Common myeloid progenitor, CD34-positive (primary cell): ENCODE data around the gene ROBO1.

Experiments
- CTCF ChIA-PET: fragments of 350-600 bp; sonication (Branson Sonifier 250); formaldehyde crosslinking; loops from one replicate; lab custom pipeline; 2021; ENCODE audit warnings: antibody characterized with exemption; lab: Charles Lee
- POLR2A ChIA-PET: fragments of 350-600 bp; sonication (Branson Sonifier 250); formaldehyde crosslinking; loops from one replicate; lab custom pipeline; 2021; ENCODE audit warnings: antibody characterized with exemption; lab: Charles Lee
- DNase-seq, 3 donors: peaks; one replicate each; pipeline versions ENCODE4 v3.0.0 to v3.0.0-alpha.2; 2013
- H3K27ac ChIP-seq, 2 experiments: 1 replicate in 1 of 2; 2 replicates in 1 of 2; pipeline ENCODE4 v1.7.0; 2013; ENCODE audit warnings: inconsistent platforms in 2 of 2, low read length in 2 of 2, mild to moderate bottlenecking in 2 of 2, low read depth in 1 of 2, moderate library complexity in 1 of 2; ENCODE audit not compliant: severe bottlenecking in 2 of 2, insufficient read depth in 1 of 2, poor library complexity in 1 of 2
- H3K27me3 ChIP-seq, 5 experiments: replicated peaks in 2 of 5; 1 replicate in 3 of 5; 2 replicates in 2 of 5; pipeline versions ENCODE4 v1.6.1 to v1.7.0; 2013; ENCODE audit warnings: low read length in 4 of 5, mild to moderate bottlenecking in 2 of 5, moderate library complexity in 2 of 5, inconsistent platforms in 1 of 5; ENCODE audit not compliant: insufficient read depth in 5 of 5, control insufficient read depth in 4 of 5
- H3K36me3 ChIP-seq, 4 experiments: 1 replicate in 2 of 4; 2 replicates in 2 of 4; pipeline versions ENCODE4 v1.6.1 to v1.7.0; 2013; ENCODE audit warnings: low read length in 3 of 4, control low read depth in 1 of 4, mild to moderate bottlenecking in 1 of 4; ENCODE audit not compliant: control insufficient read depth in 4 of 4, insufficient read depth in 4 of 4
- H3K4me1 ChIP-seq, 4 experiments: 1 replicate in 3 of 4; 2 replicates in 1 of 4; pipeline versions ENCODE4 v1.6.1 to v1.7.1; 2013; ENCODE audit warnings: low read length in 3 of 4, mild to moderate bottlenecking in 3 of 4, control low read depth in 1 of 4, inconsistent platforms in 1 of 4, moderate library complexity in 1 of 4; ENCODE audit not compliant: control insufficient read depth in 4 of 4, insufficient read depth in 4 of 4; ENCODE audit errors: control extremely low read depth in 1 of 4
- H3K4me3 ChIP-seq, 7 experiments: 1 replicate in 4 of 7; 2 replicates in 3 of 7; pipeline versions ENCODE4 v1.5.1 to v1.7.0; 2013; ENCODE audit warnings: mild to moderate bottlenecking in 7 of 7, low read length in 6 of 7, moderate library complexity in 6 of 7, inconsistent platforms in 2 of 7, low read depth in 2 of 7, control low read depth in 1 of 7; ENCODE audit not compliant: insufficient read depth in 4 of 7, control insufficient read depth in 1 of 7; ENCODE audit errors: extremely low read depth in 1 of 7
- H3K9me3 ChIP-seq, 5 experiments: 1 replicate in 4 of 5; 2 replicates in 1 of 5; pipeline versions ENCODE4 v1.6.1 to v1.7.1; 2013; ENCODE audit warnings: low read length in 4 of 5, mild to moderate bottlenecking in 2 of 5, inconsistent platforms in 1 of 5, low read depth in 1 of 5, moderate library complexity in 1 of 5; ENCODE audit not compliant: control insufficient read depth in 4 of 5, insufficient read depth in 2 of 5; ENCODE audit errors: control extremely low read depth in 1 of 5
- WGBS: methylation state at CpG from one replicate; pipeline ENCODE4 v1.1.5; 2013; ENCODE audit not compliant: insufficient coverage; 5-methylcytosine and 5-hydroxymethylcytosine counted together

ROBO1 gene

DNA sequence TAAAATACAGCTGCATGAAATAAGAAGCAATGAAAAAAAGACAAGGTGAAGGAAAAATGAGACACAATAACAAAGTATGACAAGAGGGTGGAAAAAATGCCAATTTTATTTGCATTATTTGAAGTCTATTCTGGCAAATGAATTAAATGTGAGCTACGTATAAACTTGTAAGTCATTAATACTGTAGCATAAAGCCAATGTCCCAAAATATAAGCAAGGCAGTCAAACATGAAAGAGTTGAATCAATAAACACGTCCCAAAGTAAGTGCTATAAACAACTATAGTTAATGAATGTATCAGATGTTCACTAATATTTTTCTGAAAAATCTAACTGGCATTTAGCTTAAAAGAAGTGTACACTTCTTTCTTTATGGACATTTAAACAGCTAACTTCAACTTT, 481.9 kb downstream of the ROBO1 start:
- Histone ChIP-seq H3K27ac (no peak overlapping the region), H3K36me3 (no peaks in the 10 kb centered on the region), H3K27me3 (no peaks in the 10 kb centered on the region), H3K4me3 (no peak overlapping the region), H3K9me3 (no peaks in the 10 kb centered on the region), H3K4me1 (no peaks in the 10 kb centered on the region)
- ChIA-PET POLR2A (no interaction called here), CTCF (no interaction called here)
- WGBS = no CpG with 5 or more reads among the region's 2 CpGs
- DNase-seq = no peak

DNA sequence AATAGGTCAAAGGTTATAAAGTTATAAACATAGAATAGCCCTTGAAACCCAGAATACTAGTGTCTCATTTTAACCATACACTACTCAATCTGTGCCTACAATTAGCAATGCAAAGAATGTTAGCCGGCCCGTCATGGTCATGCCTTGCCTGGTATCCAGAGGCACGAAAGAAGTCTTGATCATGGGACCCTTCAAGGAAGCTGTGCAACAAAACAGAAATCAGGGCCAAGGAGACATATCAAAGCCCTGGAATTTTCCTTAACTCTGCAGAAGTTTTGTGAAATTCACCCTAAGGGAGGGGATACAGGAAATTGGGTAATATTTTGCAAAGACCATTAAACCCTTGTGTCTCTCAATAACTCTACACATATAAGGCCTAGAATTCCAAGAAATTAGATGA, 482.4 kb downstream of the ROBO1 start:
- DNase-seq = no peak
- WGBS = 97% methylated on average over 3 of the region's 3 CpGs
- ChIA-PET CTCF (no interaction called here), POLR2A (no interaction called here)
- Histone ChIP-seq H3K36me3 (no peaks in the 10 kb centered on the region), H3K9me3 (no peaks in the 10 kb centered on the region), H3K4me1 (no peaks in the 10 kb centered on the region), H3K27ac (no peak overlapping the region), H3K27me3 (no peaks in the 10 kb centered on the region), H3K4me3 (no peak overlapping the region)

DNA sequence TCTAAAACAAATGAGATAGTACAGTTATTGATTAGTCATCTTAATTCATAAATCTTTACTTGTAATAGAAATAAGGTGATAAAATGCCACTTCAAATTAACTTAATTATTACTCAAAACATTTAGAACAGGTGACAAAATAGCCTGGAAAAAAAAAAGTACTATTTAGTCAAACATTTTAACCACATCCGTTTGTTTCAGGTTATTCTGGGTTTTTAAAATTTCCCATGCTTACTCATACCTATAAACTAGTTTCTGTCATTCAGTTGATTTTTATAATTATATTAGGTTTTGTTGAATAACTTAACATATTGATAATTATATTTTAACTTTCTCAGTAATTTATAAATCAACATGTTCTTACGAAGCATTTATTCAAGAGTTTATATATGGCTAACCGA, 483.0 kb downstream of the ROBO1 start:
- DNase-seq = no peak
- Histone ChIP-seq H3K9me3 (no peaks in the 10 kb centered on the region), H3K27me3 (no peaks in the 10 kb centered on the region), H3K27ac (no peak overlapping the region), H3K36me3 (no peaks in the 10 kb centered on the region), H3K4me3 (no peak overlapping the region), H3K4me1 (no peaks in the 10 kb centered on the region)
- POLR2A ChIA-PET = no interaction called here
- CTCF ChIA-PET = no interaction called here
- no CpG with 5 or more reads among the region's 3 CpGs for WGBS

DNA sequence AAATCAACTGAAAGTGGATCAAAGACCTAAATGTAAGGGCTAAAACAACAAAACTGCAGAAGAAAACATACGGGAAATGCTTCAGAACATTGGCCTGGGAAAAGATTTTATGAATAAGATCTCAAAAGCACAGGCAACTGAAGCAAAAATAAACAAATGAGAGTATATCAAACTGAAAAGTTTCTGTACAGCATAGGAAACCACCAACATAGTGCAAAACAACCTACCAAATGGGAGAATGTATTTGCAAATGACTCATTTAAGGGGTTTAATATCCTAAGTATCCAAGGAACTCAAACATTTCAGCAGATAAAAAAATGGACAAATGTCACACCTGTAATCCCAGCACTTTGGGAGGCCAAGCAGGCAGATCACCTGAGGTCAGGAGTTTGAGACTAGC, 489.1 kb downstream of the ROBO1 start:
- Histone ChIP-seq H3K9me3 (no peaks in the 10 kb centered on the region), H3K27me3 (no peaks in the 10 kb centered on the region), H3K27ac (no peak overlapping the region), H3K4me1 (no peaks in the 10 kb centered on the region), H3K36me3 (no peaks in the 10 kb centered on the region), H3K4me3 (no peak overlapping the region)
- 88% methylated on average over 1 of the region's 1 CpG for WGBS
- POLR2A ChIA-PET = no interaction called here
- DNase-seq = no peak
- CTCF ChIA-PET = no interaction called here

DNA sequence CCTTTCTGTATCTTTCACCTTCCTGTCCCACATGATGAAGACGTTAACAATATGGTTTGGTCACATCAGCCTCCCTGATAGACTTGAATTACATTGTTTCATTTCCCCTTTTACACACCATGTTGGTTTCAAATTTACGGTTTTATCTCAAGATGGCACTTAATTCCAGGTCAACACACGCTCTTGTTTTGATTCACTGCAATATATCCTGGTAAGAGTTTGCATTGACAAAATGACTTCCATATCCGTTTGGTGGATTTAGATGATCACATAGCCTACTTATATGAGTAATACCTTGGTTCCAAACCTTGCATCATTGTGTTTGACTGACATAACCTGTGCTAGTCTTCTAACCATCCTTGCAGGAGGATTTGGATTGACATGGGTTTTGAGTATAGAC, 499.4 kb downstream of the ROBO1 start:
- Histone ChIP-seq H3K9me3 (no peaks in the 10 kb centered on the region), H3K36me3 (no peaks in the 10 kb centered on the region), H3K27ac (no peak overlapping the region), H3K4me3 (no peak overlapping the region), H3K4me1 (no peaks in the 10 kb centered on the region), H3K27me3 (no peaks in the 10 kb centered on the region)
- CTCF ChIA-PET = no interaction called here
- 83% methylated on average over 3 of the region's 4 CpGs for WGBS
- no peak for DNase-seq
- POLR2A ChIA-PET = no interaction called here

DNA sequence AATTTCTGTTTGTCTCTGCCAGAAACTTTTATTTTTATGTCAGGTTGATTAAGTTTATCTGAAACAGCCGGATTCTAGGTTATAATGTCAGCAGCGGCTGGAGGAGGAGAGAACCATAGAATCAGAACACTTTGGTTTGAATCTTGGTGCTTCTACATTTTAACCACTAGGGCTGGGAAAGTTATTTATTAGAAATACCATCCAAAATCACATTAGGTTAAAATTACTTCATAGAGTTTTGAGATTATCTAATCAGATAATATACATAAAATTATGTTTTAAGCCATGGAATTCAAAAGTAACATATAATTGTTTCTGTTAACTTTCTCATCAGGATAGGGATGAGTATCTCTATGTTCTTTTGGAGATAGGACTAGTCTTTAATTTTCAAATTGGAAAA, 502.9 kb downstream of the ROBO1 start:
- Histone ChIP-seq H3K27ac (no peak overlapping the region), H3K27me3 (no peaks in the 10 kb centered on the region), H3K36me3 (no peaks in the 10 kb centered on the region), H3K4me3 (no peak overlapping the region), H3K9me3 (no peaks in the 10 kb centered on the region), H3K4me1 (no peaks in the 10 kb centered on the region)
- POLR2A ChIA-PET = no interaction called here
- CTCF ChIA-PET = no interaction called here
- no peak for DNase-seq
- WGBS = 100% methylated on average over 2 of the region's 2 CpGs

DNA sequence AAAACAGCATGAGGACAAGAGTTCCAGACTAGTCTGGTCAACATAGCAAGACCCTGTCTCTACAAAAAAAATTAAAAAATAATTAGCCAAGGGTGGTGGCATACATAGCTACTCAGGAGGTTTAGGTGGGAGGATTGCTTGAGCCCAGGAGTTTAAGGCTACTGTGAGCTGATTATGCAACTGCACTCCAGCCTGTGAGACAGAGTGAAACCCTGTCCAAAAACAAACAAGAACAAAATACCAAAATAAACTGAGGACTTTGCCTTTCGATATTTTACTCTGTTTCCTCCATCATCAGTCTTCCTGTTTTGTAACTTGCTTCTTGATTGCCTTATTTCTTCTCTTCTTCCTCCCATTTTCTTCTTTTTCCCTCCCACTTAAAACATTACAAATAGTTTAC, 504.4 kb downstream of the ROBO1 start:
- no peak for DNase-seq
- Histone ChIP-seq H3K9me3 (no peaks in the 10 kb centered on the region), H3K4me3 (no peak overlapping the region), H3K27ac (no peak overlapping the region), H3K36me3 (no peaks in the 10 kb centered on the region), H3K27me3 (no peaks in the 10 kb centered on the region), H3K4me1 (no peaks in the 10 kb centered on the region)
- POLR2A ChIA-PET = no interaction called here
- WGBS = 83% methylated on average over 1 of the region's 1 CpG
- CTCF ChIA-PET = no interaction called here
